Activated T-cell treated with anti-CD3 and anti-CD28 coated beads, Interleukin-2, amount 50 U/mL, for 72 hours (primary cell): ENCODE results near the gene P3H3. TPM values are rescaled to one million over a fixed set of nuclear protein-coding genes. Genes with fewer than 3 reads are reported as not detected.
"Not testable (repeated sequence)": the region's sequence is repeated elsewhere in the genome, so short reads cannot be mapped to it uniquely, and the experiment has no call there.

Source experiments
- ATAC-seq, 2 donors: fragments of 150-1000 bp; cut with Tn5 transposase; replicated peaks in 1 of 2; 2 replicates each; pipeline ENCODE4 v1.10.0; 2021; ENCODE audit warnings: moderate library complexity in 2 of 2, mild to moderate bottlenecking in 1 of 2
- DNase-seq, 2 donors: peaks; one replicate each; pipeline ENCODE4 v3.0.0; 2021 to 2022; ENCODE audit warnings: mixed read lengths in 1 of 2
- H3K27ac Mint-ChIP-seq: one replicate; pipeline ENCODE4 v1.8.0; 2022; ENCODE audit warnings: mild to moderate bottlenecking, moderate library complexity, mixed read lengths
- H3K27me3 Mint-ChIP-seq: one replicate; pipeline ENCODE4 v1.8.0; 2022; ENCODE audit warnings: low read depth, mixed read lengths
- H3K36me3 Mint-ChIP-seq, 2 donors: one replicate each; pipeline ENCODE4 v1.8.0; 2022; ENCODE audit warnings: mixed read lengths in 2 of 2, mild to moderate bottlenecking in 1 of 2; ENCODE audit not compliant: insufficient read depth in 2 of 2
- H3K4me1 Mint-ChIP-seq: one replicate; pipeline ENCODE4 v1.8.0; 2022; ENCODE audit warnings: low read depth, mixed read lengths
- H3K4me3 Mint-ChIP-seq, 2 donors: one replicate each; pipeline ENCODE4 v1.8.0; 2022; ENCODE audit warnings: mild to moderate bottlenecking in 2 of 2, mixed read lengths in 2 of 2, moderate library complexity in 2 of 2
- H3K9me3 Mint-ChIP-seq, 2 donors: one replicate each; pipeline ENCODE4 v1.8.0; 2022; ENCODE audit warnings: mixed read lengths in 2 of 2
- total RNA-seq, 2 donors: library from RNA; stranded (reverse); gene quantifications; one replicate each; pipeline ENCODE4 v1.2.3, GENCODE V29; 2022

P3H3 gene
- total RNA-seq, 2 donors from 2014 or later, result 2.2 to 2.6 TPM

- no peaks in the 10 kb centered on the region for H3K9me3 Mint-ChIP-seq
- ATAC-seq, result no peak
- no peak overlapping the region for H3K4me3 Mint-ChIP-seq
- H3K27me3 Mint-ChIP-seq, result no peaks in the 10 kb centered on the region
- no peak for DNase-seq
- H3K36me3 Mint-ChIP-seq, result peaks cover 2 to 8% of the 10 kb centered on the region in 2 donors
- peaks cover 31% of the 10 kb centered on the region for H3K4me1 Mint-ChIP-seq
- no peak overlapping the region for H3K27ac Mint-ChIP-seq
Measured at GRCh38 chr12:6888360-6888759, 60.2 kb downstream of the P3H3 start.

- peaks cover 31% of the 10 kb centered on the region for H3K4me1 Mint-ChIP-seq
- not testable (repeated sequence) for ATAC-seq, DNase-seq, H3K27me3 Mint-ChIP-seq, H3K4me3 Mint-ChIP-seq, H3K27ac Mint-ChIP-seq, H3K36me3 Mint-ChIP-seq, H3K9me3 Mint-ChIP-seq
Measured at GRCh38 chr12:6888794-6889193, 60.6 kb downstream of the P3H3 start.

Other genes starting within 250 kb of the P3H3 start
- 100 to 1,000 TPM; 292 to 299 TPM for gene CHD4, start 221.0 kb upstream of the P3H3 start, total RNA-seq
- gene LPAR5, start 192.4 kb upstream of the P3H3 start, total RNA-seq, result 1 to 10 TPM; 4.1 to 8.9 TPM
- 1 to 10 TPM; 5.2 to 6.1 TPM for gene ACRBP, start 181.0 kb upstream of the P3H3 start, total RNA-seq
- 10 to 100 TPM; 27.6 to 28.0 TPM for gene ING4, start 165.3 kb upstream of the P3H3 start, total RNA-seq
- 10 to 100 TPM; 78.1 to 82.2 TPM for gene ZNF384, start 139.0 kb upstream of the P3H3 start, total RNA-seq
- gene PIANP, start 127.6 kb upstream of the P3H3 start, total RNA-seq, result under 1 TPM; 0.58 to 0.76 TPM
- 10 to 100 TPM; 30.2 to 39.7 TPM for gene COPS7A, start 104.4 kb upstream of the P3H3 start, total RNA-seq
- 100 to 1,000 TPM; 122 to 134 TPM for gene MLF2, start 75.3 kb upstream of the P3H3 start, total RNA-seq
- 100 to 1,000 TPM; 119 to 154 TPM for gene PTMS, start 62.0 kb upstream of the P3H3 start, total RNA-seq
- 100 to 1,000 TPM; 117 to 188 TPM for gene LAG3, start 55.9 kb upstream of the P3H3 start, total RNA-seq
- 100 to 1,000 TPM; 126 to 141 TPM for gene CD4, start 38.9 kb upstream of the P3H3 start, total RNA-seq
- under 1 TPM; 0.72 to 0.93 TPM for gene GPR162, start 6.6 kb upstream of the P3H3 start, total RNA-seq
- 1 to 10 TPM in 1 of 2 donors, under 1 TPM in 1; 0.95 to 1.3 TPM for gene GNB3, start 12.5 kb downstream of the P3H3 start, total RNA-seq
- gene CDCA3, start 22.9 kb downstream of the P3H3 start, total RNA-seq, result 10 to 100 TPM; 67.7 to 94.8 TPM
- gene USP5, start 23.7 kb downstream of the P3H3 start, total RNA-seq, result 100 to 1,000 TPM in 1 of 2 donors, 10 to 100 TPM in 1; 98.0 to 105 TPM
- gene TPI1, start 39.1 kb downstream of the P3H3 start, total RNA-seq, result 100 to 1,000 TPM; 504 to 562 TPM
- 10 to 100 TPM in 1 of 2 donors, 1 to 10 TPM in 1; 9.6 to 10.4 TPM for gene SPSB2, start 44.9 kb downstream of the P3H3 start, total RNA-seq
- 10 to 100 TPM in 1 of 2 donors, 1 to 10 TPM in 1; 8.6 to 11.3 TPM for gene LRRC23, start 76.4 kb downstream of the P3H3 start, total RNA-seq
- 100 to 1,000 TPM; 115 to 145 TPM for gene ENO2, start 86.2 kb downstream of the P3H3 start, total RNA-seq
- gene ATN1, start 99.6 kb downstream of the P3H3 start, total RNA-seq, result 10 to 100 TPM; 51.4 to 64.9 TPM
- not detected for gene RNU7-1, start 115.4 kb downstream of the P3H3 start, total RNA-seq
- 100 to 1,000 TPM; 259 to 301 TPM for gene C12orf57, start 115.6 kb downstream of the P3H3 start, total RNA-seq
- gene PTPN6, start 122.9 kb downstream of the P3H3 start, total RNA-seq, result 100 to 1,000 TPM; 238 to 313 TPM
- 100 to 1,000 TPM; 296 to 348 TPM for gene PHB2, start 142.3 kb downstream of the P3H3 start, total RNA-seq
- gene EMG1, start 142.5 kb downstream of the P3H3 start, total RNA-seq, result 10 to 100 TPM; 44.9 to 45.7 TPM
- 10 to 100 TPM; 28.3 to 29.0 TPM for gene LPCAT3, start 190.1 kb downstream of the P3H3 start, total RNA-seq
- 1 to 10 TPM; 4.0 to 6.6 TPM for gene C1S, start 232.3 kb downstream of the P3H3 start, total RNA-seq